ENCODE results near the gene EIF4G3. TPM values are rescaled to one million over a fixed set of nuclear protein-coding genes. Genes with fewer than 3 reads are reported as not detected.

The EIF4G3 gene
- total and polyA plus RNA-seq, 4 donors = 16.5 to 59.8 (median 33.4) TPM

DNA sequence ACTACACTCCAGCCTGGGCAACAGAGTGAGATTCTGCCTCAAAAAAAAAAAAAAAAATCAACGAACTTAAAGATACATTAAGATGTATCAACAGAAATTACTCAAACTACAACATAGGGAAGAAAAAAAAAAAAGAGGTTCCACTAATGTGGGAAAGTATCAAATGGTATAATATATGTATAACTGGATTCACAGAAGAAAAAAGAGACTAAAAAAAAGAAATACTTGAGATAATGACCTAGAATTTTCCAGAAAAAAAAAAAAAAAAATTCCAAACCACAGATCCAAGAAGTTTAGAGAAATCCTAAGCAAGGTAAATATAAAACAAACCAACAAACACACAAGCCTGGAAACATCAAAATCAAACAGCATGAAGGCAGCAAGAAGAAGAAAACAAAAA, 45.5 kb downstream of the EIF4G3 start:
- WGBS, 2 donors = 95 to 100% methylated on average over 1 of the region's 1 CpG
- no peak for DNase-seq
- ATAC-seq (ENCODE audit: insufficient read depth, low FRiP score) = no peak

DNA sequence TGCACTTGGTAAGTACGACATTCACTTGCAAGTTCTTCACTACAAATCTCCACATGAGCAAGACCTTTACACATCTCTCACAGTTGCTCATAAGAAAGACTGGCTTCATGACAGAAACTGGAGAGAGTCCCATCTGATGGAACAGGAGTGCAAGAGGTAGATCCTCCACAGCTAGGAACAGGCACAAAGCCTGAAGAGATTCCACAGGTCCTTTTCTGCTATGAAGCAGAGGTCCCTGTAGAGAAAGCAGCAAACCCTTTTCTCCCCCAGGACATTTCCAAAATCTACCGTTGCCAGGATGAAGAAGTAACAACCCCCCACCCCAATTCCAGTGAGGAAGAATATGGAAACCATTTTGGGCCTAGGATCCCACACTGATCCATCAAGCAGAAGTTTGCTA, 47.3 kb downstream of the EIF4G3 start:
- Histone ChIP-seq H3K9ac (ENCODE audit: insufficient read depth in 1 of 2, low read length in 2 of 2) (no peak overlapping the region), H3K4me1 (ENCODE audit: control insufficient read depth in 5 of 5, insufficient read depth in 5 of 5, low read length in 5 of 5) (no peaks in the 10 kb centered on the region), H3K27me3 (ENCODE audit: control insufficient read depth in 3 of 3, insufficient read depth in 3 of 3, low read length in 2 of 3) (no peaks in the 10 kb centered on the region), H3K9me3 (ENCODE audit: control insufficient read depth in 4 of 4, insufficient read depth in 3 of 4, low read length in 3 of 4) (no peaks in the 10 kb centered on the region), H3K36me3 (ENCODE audit: control insufficient read depth in 4 of 4, insufficient read depth in 4 of 4, low read length in 4 of 4) (peaks cover 0 to 11% (median 4%) of the 10 kb centered on the region in 4 donors), H3K27ac (ENCODE audit: low read depth in 1 of 2, low read length in 1 of 2) (no peak overlapping the region), H3K4me3 (no peak overlapping the region)
- DNase-seq (no peak), ATAC-seq (ENCODE audit: insufficient read depth, low FRiP score) (no peak)
- WGBS, 2 donors = 44 to 48% methylated on average over 2 of the region's 2 CpGs
- TF ChIP-seq, protein P1, sequence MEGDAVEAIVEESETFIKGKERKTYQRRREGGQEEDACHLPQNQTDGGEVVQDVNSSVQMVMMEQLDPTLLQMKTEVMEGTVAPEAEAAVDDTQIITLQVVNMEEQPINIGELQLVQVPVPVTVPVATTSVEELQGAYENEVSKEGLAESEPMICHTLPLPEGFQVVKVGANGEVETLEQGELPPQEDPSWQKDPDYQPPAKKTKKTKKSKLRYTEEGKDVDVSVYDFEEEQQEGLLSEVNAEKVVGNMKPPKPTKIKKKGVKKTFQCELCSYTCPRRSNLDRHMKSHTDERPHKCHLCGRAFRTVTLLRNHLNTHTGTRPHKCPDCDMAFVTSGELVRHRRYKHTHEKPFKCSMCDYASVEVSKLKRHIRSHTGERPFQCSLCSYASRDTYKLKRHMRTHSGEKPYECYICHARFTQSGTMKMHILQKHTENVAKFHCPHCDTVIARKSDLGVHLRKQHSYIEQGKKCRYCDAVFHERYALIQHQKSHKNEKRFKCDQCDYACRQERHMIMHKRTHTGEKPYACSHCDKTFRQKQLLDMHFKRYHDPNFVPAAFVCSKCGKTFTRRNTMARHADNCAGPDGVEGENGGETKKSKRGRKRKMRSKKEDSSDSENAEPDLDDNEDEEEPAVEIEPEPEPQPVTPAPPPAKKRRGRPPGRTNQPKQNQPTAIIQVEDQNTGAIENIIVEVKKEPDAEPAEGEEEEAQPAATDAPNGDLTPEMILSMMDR (IDR thresholded peaks at IDR 0.05; ENCODE audit: control extremely low read depth, extremely low read depth) = no peak

More for the DNA sequence above, 45.5 kb downstream of the EIF4G3 start:
- no peaks in the 10 kb centered on the region for H3K4me1 ChIP-seq (ENCODE audit: control insufficient read depth in 5 of 5, insufficient read depth in 5 of 5, low read length in 5 of 5)
- no peaks in the 10 kb centered on the region for H3K27me3 ChIP-seq (ENCODE audit: control insufficient read depth in 3 of 3, insufficient read depth in 3 of 3, low read length in 2 of 3)
- no peak overlapping the region for H3K4me3 ChIP-seq
- H3K9me3 ChIP-seq (ENCODE audit: control insufficient read depth in 4 of 4, insufficient read depth in 3 of 4, low read length in 3 of 4) = no peaks in the 10 kb centered on the region
- no peak overlapping the region for H3K27ac ChIP-seq (ENCODE audit: low read depth in 1 of 2, low read length in 1 of 2)
- TF ChIP-seq, protein P1 (IDR thresholded peaks at IDR 0.05; ENCODE audit: control extremely low read depth, extremely low read depth) = no peak
- H3K36me3 ChIP-seq (ENCODE audit: control insufficient read depth in 4 of 4, insufficient read depth in 4 of 4, low read length in 4 of 4) = peaks cover 0 to 6% (median 3%) of the 10 kb centered on the region in 4 donors
- no peak overlapping the region for H3K9ac ChIP-seq (ENCODE audit: insufficient read depth in 1 of 2, low read length in 2 of 2)

DNA sequence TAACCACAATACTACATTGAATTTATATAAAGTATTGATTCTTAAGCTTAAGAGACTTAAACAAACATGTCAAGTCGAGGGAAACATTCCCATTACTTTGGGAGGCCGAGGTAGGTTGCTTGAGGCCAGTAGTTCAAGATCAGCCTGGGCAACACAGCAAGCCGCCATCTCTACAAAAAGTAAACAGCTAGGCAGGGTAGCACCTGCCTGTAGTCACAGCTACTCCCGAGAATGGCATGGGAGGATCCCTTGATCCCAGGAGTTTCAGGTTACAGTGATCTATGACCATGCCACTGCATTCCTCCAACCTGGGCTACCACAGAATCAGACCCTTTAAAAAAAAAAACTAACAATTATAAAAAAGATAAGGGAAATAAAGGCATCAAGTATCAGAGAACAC, 50.4 kb downstream of the EIF4G3 start:
- TF ChIP-seq, protein P1 (IDR thresholded peaks at IDR 0.05; ENCODE audit: control extremely low read depth, extremely low read depth) = no peak
- H3K9ac ChIP-seq (ENCODE audit: insufficient read depth in 1 of 2, low read length in 2 of 2) = no peak overlapping the region
- H3K9me3 ChIP-seq (ENCODE audit: control insufficient read depth in 4 of 4, insufficient read depth in 3 of 4, low read length in 3 of 4) = no peaks in the 10 kb centered on the region
- H3K27me3 ChIP-seq (ENCODE audit: control insufficient read depth in 3 of 3, insufficient read depth in 3 of 3, low read length in 2 of 3) = no peaks in the 10 kb centered on the region
- H3K4me1 ChIP-seq (ENCODE audit: control insufficient read depth in 5 of 5, insufficient read depth in 5 of 5, low read length in 5 of 5) = no peaks in the 10 kb centered on the region
- no peak overlapping the region for H3K27ac ChIP-seq (ENCODE audit: low read depth in 1 of 2, low read length in 1 of 2)
- WGBS, 2 donors = 84 to 90% methylated on average over 4 of the region's 4 CpGs
- ATAC-seq (ENCODE audit: insufficient read depth, low FRiP score) = no peak
- no peak for DNase-seq
- H3K4me3 ChIP-seq = no peak overlapping the region
- H3K36me3 ChIP-seq (ENCODE audit: control insufficient read depth in 4 of 4, insufficient read depth in 4 of 4, low read length in 4 of 4) = peaks cover 0 to 10% (median 2%) of the 10 kb centered on the region in 4 donors

DNA sequence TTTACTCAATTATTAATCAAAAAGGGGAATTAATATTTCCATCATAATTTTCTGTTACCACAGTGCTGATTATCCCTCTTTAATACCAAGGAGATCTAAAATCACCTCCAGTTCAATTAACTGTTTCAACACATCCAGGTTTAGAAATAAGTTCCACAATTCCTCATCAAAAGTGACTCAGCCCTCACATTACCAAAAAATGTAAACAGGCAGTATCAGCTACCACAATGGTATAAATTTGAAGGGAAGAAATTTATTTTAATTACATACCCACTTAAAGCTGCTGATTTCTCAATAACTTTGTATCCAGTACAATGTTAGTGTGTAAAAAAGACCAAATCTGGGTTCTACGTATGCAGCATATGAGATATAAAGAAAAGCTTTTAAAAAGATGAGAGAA, 51.9 kb downstream of the EIF4G3 start:
- H3K27ac ChIP-seq (ENCODE audit: low read depth in 1 of 2, low read length in 1 of 2) = no peak overlapping the region
- H3K9ac ChIP-seq (ENCODE audit: insufficient read depth in 1 of 2, low read length in 2 of 2) = no peak overlapping the region
- H3K4me1 ChIP-seq (ENCODE audit: control insufficient read depth in 5 of 5, insufficient read depth in 5 of 5, low read length in 5 of 5) = no peaks in the 10 kb centered on the region
- no peak overlapping the region for H3K4me3 ChIP-seq
- ATAC-seq (ENCODE audit: insufficient read depth, low FRiP score) = no peak
- no peaks in the 10 kb centered on the region for H3K9me3 ChIP-seq (ENCODE audit: control insufficient read depth in 4 of 4, insufficient read depth in 3 of 4, low read length in 3 of 4)
- TF ChIP-seq, protein P1 (IDR thresholded peaks at IDR 0.05; ENCODE audit: control extremely low read depth, extremely low read depth) = no peak
- peaks cover 0 to 10% (median 2%) of the 10 kb centered on the region in 4 donors for H3K36me3 ChIP-seq (ENCODE audit: control insufficient read depth in 4 of 4, insufficient read depth in 4 of 4, low read length in 4 of 4)
- DNase-seq = no peak
- 58 to 90% methylated on average over 1 of the region's 1 CpG for WGBS, 2 donors
- no peaks in the 10 kb centered on the region for H3K27me3 ChIP-seq (ENCODE audit: control insufficient read depth in 3 of 3, insufficient read depth in 3 of 3, low read length in 2 of 3)
